ENCODE measurements around the gene BCL2L12. TPM values are rescaled to one million over a fixed set of nuclear protein-coding genes. Genes with fewer than 3 reads are reported as not detected.

BCL2L12 gene
- total RNA-seq, 1 donor from 2014 or later: 49.2 TPM

DNA sequence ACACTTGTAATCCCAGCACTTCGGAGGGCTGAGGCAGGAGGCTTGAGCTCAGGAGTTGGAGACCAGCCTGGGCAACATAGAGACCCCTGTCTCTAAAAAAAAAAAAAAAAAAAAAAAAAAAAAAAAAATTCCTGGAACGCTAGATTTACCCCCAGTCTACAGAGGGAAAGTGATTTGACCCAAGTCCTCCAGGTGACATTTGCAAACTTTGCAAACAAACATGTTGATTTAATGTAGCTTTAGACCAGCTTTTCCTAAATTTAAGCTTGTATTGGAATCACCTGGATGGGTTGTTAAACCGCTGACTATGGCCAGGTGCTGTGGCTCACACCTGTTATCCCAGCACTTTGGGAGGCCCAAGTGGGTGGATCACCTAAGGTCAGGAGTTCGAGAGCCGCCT is 33.6 kb downstream of the BCL2L12 start:
- TF ChIP-seq, protein P1, sequence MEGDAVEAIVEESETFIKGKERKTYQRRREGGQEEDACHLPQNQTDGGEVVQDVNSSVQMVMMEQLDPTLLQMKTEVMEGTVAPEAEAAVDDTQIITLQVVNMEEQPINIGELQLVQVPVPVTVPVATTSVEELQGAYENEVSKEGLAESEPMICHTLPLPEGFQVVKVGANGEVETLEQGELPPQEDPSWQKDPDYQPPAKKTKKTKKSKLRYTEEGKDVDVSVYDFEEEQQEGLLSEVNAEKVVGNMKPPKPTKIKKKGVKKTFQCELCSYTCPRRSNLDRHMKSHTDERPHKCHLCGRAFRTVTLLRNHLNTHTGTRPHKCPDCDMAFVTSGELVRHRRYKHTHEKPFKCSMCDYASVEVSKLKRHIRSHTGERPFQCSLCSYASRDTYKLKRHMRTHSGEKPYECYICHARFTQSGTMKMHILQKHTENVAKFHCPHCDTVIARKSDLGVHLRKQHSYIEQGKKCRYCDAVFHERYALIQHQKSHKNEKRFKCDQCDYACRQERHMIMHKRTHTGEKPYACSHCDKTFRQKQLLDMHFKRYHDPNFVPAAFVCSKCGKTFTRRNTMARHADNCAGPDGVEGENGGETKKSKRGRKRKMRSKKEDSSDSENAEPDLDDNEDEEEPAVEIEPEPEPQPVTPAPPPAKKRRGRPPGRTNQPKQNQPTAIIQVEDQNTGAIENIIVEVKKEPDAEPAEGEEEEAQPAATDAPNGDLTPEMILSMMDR (conservative IDR thresholded peaks at IDR 0.05): no peak
- no peaks in the 10 kb centered on the region for H3K4me1 Mint-ChIP-seq (ENCODE audit: unreplicated experiment)
- H3K27me3 Mint-ChIP-seq: no peaks in the 10 kb centered on the region
- no peak overlapping the region for H3K27ac Mint-ChIP-seq
- no peak for DNase-seq (ENCODE audit: extremely low spot score, unreplicated experiment)
- H3K9me3 Mint-ChIP-seq: no peaks in the 10 kb centered on the region
- no peaks in the 10 kb centered on the region for H3K36me3 Mint-ChIP-seq
- no peak overlapping the region for H3K4me3 Mint-ChIP-seq

- no peak overlapping the region for H3K27ac Mint-ChIP-seq
- H3K4me3 Mint-ChIP-seq: no peak overlapping the region
- TF ChIP-seq, protein P1 (conservative IDR thresholded peaks at IDR 0.05): no peak
- no peaks in the 10 kb centered on the region for H3K4me1 Mint-ChIP-seq (ENCODE audit: unreplicated experiment)
- no peaks in the 10 kb centered on the region for H3K27me3 Mint-ChIP-seq
- H3K9me3 Mint-ChIP-seq: no peaks in the 10 kb centered on the region
- H3K36me3 Mint-ChIP-seq: no peaks in the 10 kb centered on the region
- no peak for DNase-seq (ENCODE audit: extremely low spot score, unreplicated experiment)
These were observed 34.8 kb downstream of the BCL2L12 start for GRCh38 chr19:49700563-49700962.

DNA sequence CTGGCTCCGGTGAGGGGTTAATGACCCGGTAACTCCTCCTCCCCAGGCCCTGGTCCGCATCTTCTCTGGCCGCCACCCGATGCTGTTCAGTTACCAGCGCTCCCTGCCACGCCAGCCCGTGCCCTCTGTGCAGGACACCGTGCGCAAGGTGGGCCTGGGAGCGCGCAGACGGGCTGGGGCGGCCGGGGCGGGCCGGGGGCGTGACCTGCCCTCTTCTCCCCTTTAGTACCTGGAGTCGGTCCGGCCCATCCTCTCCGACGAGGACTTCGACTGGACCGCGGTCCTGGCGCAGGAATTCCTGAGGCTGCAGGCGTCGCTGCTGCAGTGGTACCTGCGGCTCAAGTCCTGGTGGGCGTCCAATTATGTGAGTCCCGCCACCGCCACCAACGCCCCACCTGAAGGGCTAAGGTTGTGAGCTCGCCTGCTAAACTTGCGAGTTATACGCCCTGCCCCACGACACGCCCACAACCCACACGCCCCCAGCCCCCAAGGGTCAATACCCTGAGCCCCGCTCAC is 35.6 kb downstream of the BCL2L12 start:
- peak; percentile 67 for DNase-seq (ENCODE audit: extremely low spot score, unreplicated experiment)
- Mint-ChIP-seq H3K4me1 (ENCODE audit: unreplicated experiment) (no peaks in the 10 kb centered on the region), H3K27ac (no peak overlapping the region), H3K4me3 (no peak overlapping the region), H3K36me3 (no peaks in the 10 kb centered on the region), H3K27me3 (no peaks in the 10 kb centered on the region), H3K9me3 (no peaks in the 10 kb centered on the region)
- TF ChIP-seq, protein P1 (conservative IDR thresholded peaks at IDR 0.05): no peak

DNA sequence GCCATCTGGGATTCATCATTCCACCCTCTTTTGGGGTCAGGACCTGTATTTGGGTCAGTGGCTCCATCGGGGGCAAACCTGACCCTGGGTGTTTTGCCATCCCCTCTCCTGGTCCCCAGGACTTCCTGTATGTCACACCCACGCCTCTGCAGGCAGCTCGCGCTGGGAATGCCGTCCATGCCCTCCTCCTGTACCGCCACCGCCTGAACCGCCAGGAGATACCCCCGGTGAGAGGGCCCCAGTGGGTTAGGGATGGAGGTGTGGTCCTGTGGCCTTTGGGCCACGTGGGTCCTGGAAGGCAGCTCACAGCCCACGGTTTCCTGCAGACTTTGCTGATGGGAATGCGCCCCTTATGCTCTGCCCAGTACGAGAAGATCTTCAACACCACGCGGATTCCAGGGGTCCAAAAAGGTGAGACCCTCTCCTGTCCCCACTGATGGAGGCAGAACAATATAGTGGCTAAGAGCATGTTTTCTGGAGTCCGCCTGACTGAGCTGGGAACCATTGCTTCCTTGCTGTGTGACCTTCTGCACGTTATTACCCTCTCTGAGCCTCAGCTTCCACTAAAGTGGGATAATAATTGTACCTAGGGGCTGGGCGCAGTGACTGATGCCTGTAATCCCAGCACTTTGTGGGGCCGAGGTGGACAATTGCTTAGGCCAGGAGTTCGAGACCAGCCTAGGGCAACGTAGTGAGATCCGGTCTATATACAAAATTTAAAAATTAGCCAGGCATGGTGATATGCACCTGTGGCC is 39.3 kb downstream of the BCL2L12 start:
- H3K36me3 Mint-ChIP-seq: peaks cover 1% of the 10 kb centered on the region
- TF ChIP-seq, protein P1 (conservative IDR thresholded peaks at IDR 0.05): no peak
- no peak for DNase-seq (ENCODE audit: extremely low spot score, unreplicated experiment)
- H3K27ac Mint-ChIP-seq: no peak overlapping the region
- H3K27me3 Mint-ChIP-seq: no peaks in the 10 kb centered on the region
- no peaks in the 10 kb centered on the region for H3K4me1 Mint-ChIP-seq (ENCODE audit: unreplicated experiment)
- no peak overlapping the region for H3K4me3 Mint-ChIP-seq
- H3K9me3 Mint-ChIP-seq: no peaks in the 10 kb centered on the region

- no peak overlapping the region for H3K4me3 Mint-ChIP-seq
- H3K9me3 Mint-ChIP-seq: no peaks in the 10 kb centered on the region
- no peaks in the 10 kb centered on the region for H3K4me1 Mint-ChIP-seq (ENCODE audit: unreplicated experiment)
- TF ChIP-seq, protein P1 (conservative IDR thresholded peaks at IDR 0.05): no peak
- H3K27ac Mint-ChIP-seq: no peak overlapping the region
- no peaks in the 10 kb centered on the region for H3K27me3 Mint-ChIP-seq
- peaks cover 5% of the 10 kb centered on the region for H3K36me3 Mint-ChIP-seq
- DNase-seq (ENCODE audit: extremely low spot score, unreplicated experiment): no peak
These were observed 40.2 kb downstream of the BCL2L12 start for GRCh38 chr19:49705919-49706318.

Data from type B pancreatic cell (in vitro differentiated cells).